H9 (cell line): ENCODE data around the gene ZNF683. TPM values are rescaled to one million over a fixed set of nuclear protein-coding genes. Genes with fewer than 3 reads are reported as not detected.

Experiments used
- DNase-seq: peaks from one replicate; pipeline ENCODE4 v3.0.0-alpha.2; 2017
- H2AFZ ChIP-seq: one replicate; pipeline ENCODE4 v1.6.1; 2013; ENCODE audit warnings: mild to moderate bottlenecking, low read length, control low read depth, moderate library complexity
- H2AK5ac ChIP-seq: 2 replicates; pipeline ENCODE4 v1.6.1; 2013; ENCODE audit warnings: low read length, control low read depth, mixed read lengths; ENCODE audit not compliant: insufficient read length
- H2BK120ac ChIP-seq: one replicate; pipeline ENCODE4 v1.6.1; 2013; ENCODE audit warnings: low read depth, mild to moderate bottlenecking, low read length, control low read depth, inconsistent platforms; ENCODE audit not compliant: poor library complexity, severe bottlenecking
- H2BK12ac ChIP-seq: 2 replicates; pipeline ENCODE4 v1.6.1; 2013; ENCODE audit warnings: low read length, control low read depth, mixed read lengths, low read depth; ENCODE audit not compliant: insufficient read length
- H2BK15ac ChIP-seq: 2 replicates; pipeline ENCODE4 v1.6.1; 2013; ENCODE audit warnings: low read depth, low read length, control low read depth
- H2BK20ac ChIP-seq: one replicate; pipeline ENCODE4 v1.6.1; 2013; ENCODE audit warnings: low read depth, mild to moderate bottlenecking, low read length, control low read depth, inconsistent platforms; ENCODE audit not compliant: poor library complexity, severe bottlenecking
- H2BK5ac ChIP-seq: 2 replicates; pipeline ENCODE4 v1.6.1; 2013; ENCODE audit warnings: low read length, control low read depth, mixed read lengths; ENCODE audit not compliant: insufficient read length
- H3K14ac ChIP-seq: 2 replicates; pipeline ENCODE4 v1.6.1; 2013; ENCODE audit warnings: low read length, control low read depth; ENCODE audit not compliant: insufficient read depth
- H3K18ac ChIP-seq: 2 replicates; pipeline ENCODE4 v1.6.1; 2013; ENCODE audit warnings: low read depth, mild to moderate bottlenecking, mixed read lengths, low read length, control low read depth; ENCODE audit not compliant: insufficient read length
- H3K23ac ChIP-seq: 2 replicates; pipeline ENCODE4 v1.6.1; 2013; ENCODE audit warnings: low read length, control low read depth, mixed read lengths, low read depth; ENCODE audit not compliant: insufficient read length
- H3K23me2 ChIP-seq: 2 replicates; pipeline ENCODE4 v1.6.1; 2013; ENCODE audit warnings: low read depth, mild to moderate bottlenecking, mixed read lengths, low read length, control low read depth; ENCODE audit not compliant: insufficient read length, poor library complexity, severe bottlenecking
- H3K27ac ChIP-seq: 2 replicates; pipeline ENCODE4 v1.5.1; 2013; ENCODE audit warnings: low read length, control low read depth, mixed read lengths, low read depth; ENCODE audit not compliant: insufficient read length
- H3K27me3 ChIP-seq: 2 replicates; pipeline ENCODE4 v1.6.1; 2013; ENCODE audit warnings: low read length, control low read depth, inconsistent platforms; ENCODE audit not compliant: insufficient read depth
- H3K4ac ChIP-seq: 2 replicates; pipeline ENCODE4 v1.6.1; 2013; ENCODE audit warnings: low read depth, mild to moderate bottlenecking, control low read depth, inconsistent platforms, low read length, moderate library complexity
- H3K4me1 ChIP-seq: 2 replicates; pipeline ENCODE4 v1.6.1; 2013; ENCODE audit warnings: low read length, control low read depth, inconsistent platforms; ENCODE audit not compliant: insufficient read depth
- H3K4me2 ChIP-seq: 2 replicates; pipeline ENCODE4 v1.6.1; 2013; ENCODE audit warnings: low read length, control low read depth, mixed read lengths; ENCODE audit not compliant: insufficient read length, insufficient read depth
- H3K56ac ChIP-seq: 2 replicates; pipeline ENCODE4 v1.6.1; 2013; ENCODE audit warnings: low read depth, mild to moderate bottlenecking, mixed read lengths, low read length, control low read depth; ENCODE audit not compliant: insufficient read length
- H3K79me1 ChIP-seq: 2 replicates; pipeline ENCODE4 v1.6.1; 2013; ENCODE audit warnings: low read depth, mild to moderate bottlenecking, moderate library complexity, low read length, control low read depth, inconsistent platforms; ENCODE audit not compliant: insufficient read depth, poor library complexity, severe bottlenecking
- H3K79me2 ChIP-seq: 2 replicates; pipeline ENCODE4 v1.6.1; 2013; ENCODE audit warnings: low read length, control low read depth, inconsistent platforms; ENCODE audit not compliant: insufficient read depth
- H3K9ac ChIP-seq: 2 replicates; pipeline ENCODE4 v1.6.1; 2013; ENCODE audit warnings: low read length, control low read depth, mixed read lengths; ENCODE audit not compliant: insufficient read length; ENCODE audit errors: extremely low read depth
- H3K9me3 ChIP-seq: one replicate; pipeline ENCODE4 v1.6.1; 2013; ENCODE audit warnings: low read depth, low read length, inconsistent platforms; ENCODE audit not compliant: control insufficient read depth
- H3T11ph ChIP-seq: one replicate; pipeline ENCODE4 v1.6.1; 2013; ENCODE audit warnings: mild to moderate bottlenecking, low read length, control low read depth, inconsistent platforms
- H4K20me1 ChIP-seq: one replicate; pipeline ENCODE4 v1.6.1; 2013; ENCODE audit not compliant: control insufficient read depth, insufficient read length, insufficient read depth
- H4K5ac ChIP-seq: 2 replicates; pipeline ENCODE4 v1.6.1; 2013; ENCODE audit warnings: low read depth, mild to moderate bottlenecking, mixed read lengths, low read length, control low read depth; ENCODE audit not compliant: insufficient read length
- H4K8ac ChIP-seq: replicated peaks from 2 replicates; pipeline ENCODE4 v1.6.1; 2013; ENCODE audit warnings: low read length, control low read depth, mixed read lengths, low read depth; ENCODE audit not compliant: insufficient read length
- H4K91ac ChIP-seq: 2 replicates; pipeline ENCODE4 v1.6.1; 2013; ENCODE audit warnings: low read depth, mild to moderate bottlenecking, moderate library complexity, mixed read lengths, low read length, control low read depth; ENCODE audit not compliant: insufficient read length
- H3K27ac Mint-ChIP-seq, 3 experiments: 2 replicates in 2 of 3; 3 replicates in 1 of 3; pipeline ENCODE4 v1.8.0; 2020 to 2021; ENCODE audit warnings: mixed read lengths in 3 of 3, mild to moderate bottlenecking in 1 of 3, moderate library complexity in 1 of 3
- H3K27me3 Mint-ChIP-seq: 2 replicates; pipeline ENCODE4 v1.8.0; 2021; ENCODE audit warnings: low read depth, mild to moderate bottlenecking, moderate library complexity, mixed read lengths
- H3K36me3 Mint-ChIP-seq, 3 experiments: 2 replicates in 2 of 3; 3 replicates in 1 of 3; pipeline ENCODE4 v1.8.0; 2020 to 2021; ENCODE audit warnings: low read depth in 3 of 3, mixed read lengths in 3 of 3; ENCODE audit not compliant: insufficient read depth in 1 of 3
- H3K4me1 Mint-ChIP-seq, 2 experiments: 2 replicates each; pipeline ENCODE4 v1.8.0; 2020; ENCODE audit warnings: mixed read lengths in 2 of 2
- H3K4me3 Mint-ChIP-seq, 2 experiments: 2 replicates in 1 of 2; 3 replicates in 1 of 2; pipeline ENCODE4 v1.8.0; 2020 to 2021; ENCODE audit warnings: mild to moderate bottlenecking in 2 of 2, mixed read lengths in 2 of 2, moderate library complexity in 1 of 2
- H3K9me3 Mint-ChIP-seq, 2 experiments: 2 replicates in 1 of 2; 3 replicates in 1 of 2; pipeline ENCODE4 v1.8.0; 2020; ENCODE audit warnings: mild to moderate bottlenecking in 2 of 2, mixed read lengths in 2 of 2, moderate library complexity in 1 of 2
- WGBS: extraction: QIAGEN DNeasy Blood & Tissue Kit; methylation state at CpG from one replicate; pipeline ENCODE4 v1.1.7; 2013; ENCODE audit warnings: missing lambda C conversion rate, low lambda C conversion rate, mixed read lengths; ENCODE audit not compliant: insufficient read length; ENCODE audit errors: extremely low coverage; 5-methylcytosine and 5-hydroxymethylcytosine counted together
- total RNA-seq: library from RNA; stranded (reverse); gene quantifications from 2 replicates; pipeline ENCODE4 v1.2.1, GENCODE V29; 2021
- TF ChIP-seq, protein P1 (sequence below): fragments of 200-600 bp; sonication (generic); conservative IDR thresholded peaks from 3 replicates; pipeline ENCODE4 v1.8.0; 2021; ENCODE audit warnings: antibody characterized with exemption, mild to moderate bottlenecking

ZNF683 gene
- total RNA-seq, 1 experiment from 2014 or later = not detected

DNA sequence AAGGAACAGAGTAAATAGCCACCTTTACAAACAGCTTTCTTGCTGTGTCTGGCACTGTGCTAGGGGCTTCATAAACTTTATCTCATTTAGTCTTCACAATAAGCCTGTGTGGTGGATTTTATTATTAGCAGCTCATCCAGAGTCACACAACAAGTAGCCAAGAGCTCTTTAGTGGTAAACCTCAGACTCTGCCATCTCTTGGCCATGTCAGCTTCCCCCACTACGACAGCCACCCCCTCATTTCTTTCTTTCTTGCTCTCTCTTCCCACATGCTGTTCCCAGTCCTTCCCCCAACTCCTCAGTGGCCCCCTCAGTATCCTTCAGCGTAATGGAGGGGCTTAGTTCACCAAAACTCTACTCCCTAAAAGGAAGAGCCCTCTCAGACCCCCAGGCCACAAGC is 1.2 kb upstream of the ZNF683 start:
- Mint-ChIP-seq H3K27ac (no peak overlapping the region), H3K36me3 (no peaks in the 10 kb centered on the region), H3K27me3 (peaks cover 5% of the 10 kb centered on the region; the same call in 1 of the 2 replicates), H3K4me1 (peaks cover 15 to 17% of the 10 kb centered on the region in 2 experiments), H3K9me3 (peaks cover 0 to 3% of the 10 kb centered on the region in 2 experiments; a peak in 3 of 5 replicates), H3K4me3 (no peak overlapping the region; a peak in 1 of 5 replicates)
- no CpG with 5 or more reads among the region's 2 CpGs for WGBS
- H3K18ac ChIP-seq = no peak overlapping the region
- H2BK120ac ChIP-seq = no peak overlapping the region
- H4K20me1 ChIP-seq = no peaks in the 10 kb centered on the region
- H3K4ac ChIP-seq = no peak overlapping the region
- no peak overlapping the region for H2BK15ac ChIP-seq
- no peak overlapping the region for H2BK12ac ChIP-seq
- no peak overlapping the region for H3K9ac ChIP-seq
- no peaks in the 10 kb centered on the region for H3K9me3 ChIP-seq
- H2AFZ ChIP-seq = no peak overlapping the region
- no peak overlapping the region for H4K5ac ChIP-seq
- H4K91ac ChIP-seq = no peak overlapping the region
- H3T11ph ChIP-seq = no peak overlapping the region
- H3K27ac ChIP-seq = no peak overlapping the region
- no peak overlapping the region for H3K23ac ChIP-seq
- H2BK20ac ChIP-seq = no peak overlapping the region
- H4K8ac ChIP-seq = no peak overlapping the region
- DNase-seq = no peak
- no peaks in the 10 kb centered on the region for H3K23me2 ChIP-seq
- H3K4me2 ChIP-seq = no peak overlapping the region
- no peaks in the 10 kb centered on the region; the same call in 1 of the 2 replicates for H3K27me3 ChIP-seq
- no peaks in the 10 kb centered on the region for H3K79me2 ChIP-seq
- no peak overlapping the region for H2BK5ac ChIP-seq
- no peak overlapping the region for H3K14ac ChIP-seq
- no peaks in the 10 kb centered on the region for H3K4me1 ChIP-seq
- no peak overlapping the region for H2AK5ac ChIP-seq
- H3K56ac ChIP-seq = no peak overlapping the region
- TF ChIP-seq, protein P1, sequence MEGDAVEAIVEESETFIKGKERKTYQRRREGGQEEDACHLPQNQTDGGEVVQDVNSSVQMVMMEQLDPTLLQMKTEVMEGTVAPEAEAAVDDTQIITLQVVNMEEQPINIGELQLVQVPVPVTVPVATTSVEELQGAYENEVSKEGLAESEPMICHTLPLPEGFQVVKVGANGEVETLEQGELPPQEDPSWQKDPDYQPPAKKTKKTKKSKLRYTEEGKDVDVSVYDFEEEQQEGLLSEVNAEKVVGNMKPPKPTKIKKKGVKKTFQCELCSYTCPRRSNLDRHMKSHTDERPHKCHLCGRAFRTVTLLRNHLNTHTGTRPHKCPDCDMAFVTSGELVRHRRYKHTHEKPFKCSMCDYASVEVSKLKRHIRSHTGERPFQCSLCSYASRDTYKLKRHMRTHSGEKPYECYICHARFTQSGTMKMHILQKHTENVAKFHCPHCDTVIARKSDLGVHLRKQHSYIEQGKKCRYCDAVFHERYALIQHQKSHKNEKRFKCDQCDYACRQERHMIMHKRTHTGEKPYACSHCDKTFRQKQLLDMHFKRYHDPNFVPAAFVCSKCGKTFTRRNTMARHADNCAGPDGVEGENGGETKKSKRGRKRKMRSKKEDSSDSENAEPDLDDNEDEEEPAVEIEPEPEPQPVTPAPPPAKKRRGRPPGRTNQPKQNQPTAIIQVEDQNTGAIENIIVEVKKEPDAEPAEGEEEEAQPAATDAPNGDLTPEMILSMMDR = no peak
- no peaks in the 10 kb centered on the region for H3K79me1 ChIP-seq
